Measurements from ENCODE around the gene VILL. TPM values are rescaled to one million over a fixed set of nuclear protein-coding genes. Genes with fewer than 3 reads are reported as not detected.

The VILL gene
- total RNA-seq, 1 experiment from 2014 or later = 1.2 TPM

- Histone ChIP-seq H3K9ac (ENCODE audit: low read length) (no peak overlapping the region), H2AFZ (ENCODE audit: low read depth, low read length, poor library complexity, severe bottlenecking) (no peak overlapping the region), H3K4me3 (replicated peaks in 1 of 2; ENCODE audit: low read depth in 1 of 2, low read length in 2 of 2) (no peak overlapping the region), H3K79me2 (ENCODE audit: insufficient read depth, low read length) (no peaks in the 10 kb centered on the region), H3K9me3 (ENCODE audit: control insufficient read depth in 1 of 2, insufficient read depth in 1 of 2, low read depth in 1 of 2, low read length in 2 of 2) (no peaks in the 10 kb centered on the region), H3K27ac (ENCODE audit: low read depth, low read length) (no peak overlapping the region), H3K4me1 (ENCODE audit: control insufficient read depth in 1 of 2, insufficient read depth in 2 of 2, low read length in 2 of 2) (no peaks in the 10 kb centered on the region), H3K9me2 (ENCODE audit: insufficient read depth) (no peaks in the 10 kb centered on the region), H3K36me3 (ENCODE audit: control insufficient read depth in 1 of 2, insufficient read depth in 2 of 2, low read length in 2 of 2) (peaks cover 2 to 4% of the 10 kb centered on the region in 2 experiments; a peak in 2 of 4 replicates), H4K20me1 (ENCODE audit: insufficient read depth) (no peaks in the 10 kb centered on the region), H3K4me2 (ENCODE audit: low read length) (no peak overlapping the region), H3K27me3 (ENCODE audit: insufficient read depth, low read length) (no peaks in the 10 kb centered on the region)
- ChIA-PET RAD21 (ENCODE audit: low non-redundant PET in 1 of 2, low total read pairs in 2 of 2, uncharacterized antibody in 2 of 2, unreplicated experiment in 2 of 2) (no interaction called here), POLR2A (no interaction called here), CTCF (interaction anchor here (0.9 to 2.7 kb wide), 3 partner anchors 12 to 125 kb away, joined by 3 to 10 read pairs (median 5); no protein-coding TSS in a partner anchor)
- TF ChIP-seq SIN3A (IDR thresholded peaks at IDR 0.05; ENCODE audit: low read depth) (no peak), EZH2 (IDR thresholded peaks at IDR 0.05) (no peak), ELF1 (IDR thresholded peaks at IDR 0.05; ENCODE audit: borderline replicate concordance, low read depth) (no peak), SP1 (IDR thresholded peaks at IDR 0.05; ENCODE audit: low read depth) (no peak), ATF3 (IDR thresholded peaks at IDR 0.05) (no peak), TCF7L2 (IDR thresholded peaks at IDR 0.05; ENCODE audit: borderline replicate concordance, extremely low read depth, insufficient read depth, insufficient read length) (no peak), REST (IDR thresholded peaks at IDR 0.05; ENCODE audit: low read depth) (no peak), ZBTB33 (IDR thresholded peaks at IDR 0.05; ENCODE audit: extremely low read depth, insufficient replicate concordance, low read length) (no peak)
- DNase-seq (ENCODE audit: low read depth, low spot score) = no peak
- intact Hi-C loops (cut with micrococcal nuclease) = loop anchor here (5.0 to 10.0 kb wide), 3 partner anchors 135 to 682 kb away; partner anchors contain the start of gene XYLB
- no peak for ATAC-seq
- no TSS peak for BruUV-seq (replicated peaks)
Measured at GRCh38 chr3:37979541-37980461, 10.8 kb upstream of the VILL start.
